ENCODE results near the gene ATAD2B.

ATAD2B gene

GRCh38 chr2:23944976-23945375, 18.1 kb upstream of the ATAD2B start:
- POLR2A ChIA-PET: no interaction called here
- no peak for TF ChIP-seq CTCF (IDR thresholded peaks at IDR 0.05; ENCODE audit: control extremely low read depth, extremely low read depth, low read depth, missing control alignments)
- CTCF ChIA-PET: interaction anchor here (1.5 to 3.5 kb wide), 3 partner anchors 13 to 25 kb away, joined by 3 to 16 read pairs (median 3); partner anchors contain the start of gene ATAD2B
- DNase-seq (ENCODE audit: extremely low spot score): no peak

DNA sequence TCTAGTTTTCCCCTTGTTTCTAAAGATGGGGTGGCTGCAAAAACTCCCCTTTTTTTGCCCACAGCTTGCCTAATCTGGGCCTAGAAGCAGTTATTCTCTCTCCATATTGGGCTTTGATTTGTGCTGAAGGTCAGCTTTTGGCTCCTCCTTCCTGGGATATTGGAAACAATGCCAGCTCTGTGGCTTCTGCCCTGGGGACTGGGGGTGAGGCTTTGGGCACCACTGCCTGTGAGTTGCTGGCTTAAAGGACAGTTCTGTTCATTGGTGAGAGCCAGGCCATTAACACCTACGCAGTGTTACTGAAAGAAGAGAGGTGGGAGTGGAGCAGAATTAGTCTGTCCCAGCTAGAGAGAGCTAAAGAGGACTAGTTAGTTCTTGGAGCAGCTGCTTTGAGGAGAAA, 17.6 kb upstream of the ATAD2B start:
- ChIA-PET CTCF (interaction anchor here (1.0 to 3.5 kb wide), 4 partner anchors 14 to 26 kb away, joined by 3 to 16 read pairs (median 3); partner anchors contain the start of gene ATAD2B), POLR2A (no interaction called here)
- DNase-seq (ENCODE audit: extremely low spot score): no peak
- TF ChIP-seq CTCF (IDR thresholded peaks at IDR 0.05; ENCODE audit: control extremely low read depth, extremely low read depth, low read depth, missing control alignments): no peak

GRCh38 chr2:23943666-23944065, 16.7 kb upstream of the ATAD2B start:
- DNase-seq (ENCODE audit: extremely low spot score): no peak
- no peak for TF ChIP-seq CTCF (IDR thresholded peaks at IDR 0.05; ENCODE audit: control extremely low read depth, extremely low read depth, low read depth, missing control alignments)
- ChIA-PET POLR2A (no interaction called here), CTCF (interaction anchor here (1.0 to 3.5 kb wide), 4 partner anchors 14 to 140 kb away, joined by 3 to 16 read pairs (median 4); partner anchors contain the start of genes ATAD2B and TP53I3)

GRCh38 chr2:23941644-23942043, 14.7 kb upstream of the ATAD2B start:
- TF ChIP-seq CTCF (IDR thresholded peaks at IDR 0.05; ENCODE audit: control extremely low read depth, extremely low read depth, low read depth, missing control alignments): no peak
- POLR2A ChIA-PET: interaction anchor here (4.0 kb wide), 1 partner anchor 15 kb away, joined by 37 read pairs; the partner anchor contains the start of gene ATAD2B
- no peak for DNase-seq (ENCODE audit: extremely low spot score)
- CTCF ChIA-PET: interaction anchor here (0.6 to 4.1 kb wide), 3 partner anchors 15 to 37 kb away, joined by 3 to 31 read pairs (median 4); partner anchors contain the start of gene ATAD2B

- no peak for TF ChIP-seq CTCF (IDR thresholded peaks at IDR 0.05; ENCODE audit: control extremely low read depth, extremely low read depth, low read depth, missing control alignments)
- peak; percentile 59 for DNase-seq (ENCODE audit: extremely low spot score)
- ChIA-PET POLR2A (interaction anchor here (1.1 to 4.0 kb wide), 2 partner anchors 14 to 136 kb away, joined by 3 to 37 read pairs; partner anchors contain the start of gene ATAD2B), CTCF (interaction anchor here (0.6 to 4.1 kb wide), 8 partner anchors 9 to 144 kb away, joined by 3 to 31 read pairs (median 4); partner anchors contain the start of gene ATAD2B)
Observed at GRCh38 chr2:23940718-23941620, 14.0 kb upstream of the ATAD2B start.

DNA sequence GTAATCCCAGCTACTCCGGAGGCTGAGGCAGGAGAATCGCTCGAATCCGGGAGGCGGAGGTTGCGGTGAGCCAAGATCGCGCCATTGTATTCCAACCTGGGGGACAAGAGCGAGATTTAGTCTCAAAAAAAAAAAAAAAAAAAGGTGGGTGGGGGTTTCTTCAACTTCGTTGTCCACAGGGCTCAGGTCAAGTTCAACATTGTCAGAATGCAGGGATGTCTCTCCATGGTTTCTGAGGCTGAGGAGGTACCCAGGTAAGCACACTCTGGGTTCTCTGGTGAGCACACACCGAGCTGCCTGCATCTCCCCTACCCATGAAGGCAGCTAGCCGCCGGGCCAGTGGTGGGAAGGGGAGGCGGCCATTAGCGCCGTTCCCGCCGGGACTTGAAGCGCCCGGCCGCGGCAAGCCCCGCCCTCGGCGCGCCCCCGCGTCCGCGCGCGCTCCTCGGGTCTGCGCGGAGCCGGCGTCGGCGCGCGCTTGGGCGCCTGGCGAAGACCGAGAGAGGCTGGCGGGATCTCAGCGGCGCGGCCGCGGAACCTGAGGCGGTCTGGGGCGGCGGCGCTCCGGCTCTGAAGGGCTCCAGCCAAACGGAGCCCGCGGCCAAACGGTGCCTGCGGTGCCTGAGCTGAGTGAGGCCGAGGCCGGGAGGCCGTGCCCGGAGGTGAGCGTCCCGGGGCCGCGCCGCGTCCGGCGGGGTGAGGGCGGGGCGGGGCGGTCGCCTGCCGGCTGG, 13.2 kb upstream of the ATAD2B start, which contains the start of gene UBXN2A:
Gene UBXN2A, plus strand, starts transcription at position 477 of the 731 bp plus-strand sequence. CDS start 17,852 bp downstream, outside the sequence.
- DNase-seq (ENCODE audit: extremely low spot score): peak; percentile 89
- ChIA-PET CTCF (interaction anchor here (0.8 to 4.1 kb wide), 7 partner anchors 9 to 143 kb away, joined by 3 to 31 read pairs (median 4); partner anchors contain the start of gene ATAD2B), POLR2A (interaction anchor here (0.5 to 4.0 kb wide), 3 partner anchors 13 to 409 kb away, joined by 3 to 37 read pairs (median 3); partner anchors contain the start of gene ATAD2B)
- no peak for TF ChIP-seq CTCF (IDR thresholded peaks at IDR 0.05; ENCODE audit: control extremely low read depth, extremely low read depth, low read depth, missing control alignments)

All from GM10248 (cell line).